ENCODE measurements around the gene KRTAP4-8.

The KRTAP4-8 gene

DNA sequence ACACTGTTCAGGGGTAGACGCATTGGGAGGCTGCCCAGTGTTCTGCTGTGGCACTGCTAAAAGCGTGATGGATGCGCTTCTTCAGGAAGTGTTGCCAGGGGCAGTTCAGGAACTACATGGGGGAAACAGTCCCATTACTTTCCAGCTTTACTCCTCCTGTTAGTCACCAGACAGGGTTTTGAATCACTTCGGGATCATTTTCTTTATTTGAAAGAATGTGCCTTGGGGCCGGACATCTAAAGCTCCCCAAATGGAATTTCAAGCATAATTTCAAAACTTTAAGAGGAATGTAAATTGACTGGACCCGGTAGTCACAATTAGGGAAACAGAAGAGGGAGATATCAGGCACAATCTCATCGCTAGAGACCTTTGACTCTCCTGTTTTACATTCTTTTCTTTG, 49.5 kb downstream of the KRTAP4-8 start:
- Histone ChIP-seq H3K79me2 (ENCODE audit: insufficient read depth, low read length) (no peaks in the 10 kb centered on the region), H3K27me3 (ENCODE audit: insufficient read depth, low read length, poor library complexity, severe bottlenecking) (no peaks in the 10 kb centered on the region), H3F3A (ENCODE audit: low read depth) (0 out of 2 replicates have a peak, but pooled peaks cover 6% of the 10 kb centered on the region), H3K4me2 (ENCODE audit: low read depth, low read length, poor library complexity, severe bottlenecking) (no peak overlapping the region), H3K4me1 (ENCODE audit: insufficient read depth, low read length, poor library complexity, severe bottlenecking) (peaks cover 13% of the 10 kb centered on the region), H3K36me3 (ENCODE audit: insufficient read depth, low read length) (no peaks in the 10 kb centered on the region), H3K4me3 (ENCODE audit: low read length, poor library complexity, severe bottlenecking) (no peak overlapping the region), H3K9ac (ENCODE audit: low read depth, low read length, poor library complexity, severe bottlenecking) (no peak overlapping the region), H3K9me2 (replicated peaks; ENCODE audit: low read depth, low read length) (no peaks in the 10 kb centered on the region), H2AFZ (ENCODE audit: low read length) (no peak overlapping the region), H4K20me1 (ENCODE audit: insufficient read depth, low read length, poor library complexity, severe bottlenecking) (no peaks in the 10 kb centered on the region), H3K9me3 (ENCODE audit: insufficient read depth, low read depth, low read length) (no peaks in the 10 kb centered on the region)
- TF ChIP-seq, protein P1, sequence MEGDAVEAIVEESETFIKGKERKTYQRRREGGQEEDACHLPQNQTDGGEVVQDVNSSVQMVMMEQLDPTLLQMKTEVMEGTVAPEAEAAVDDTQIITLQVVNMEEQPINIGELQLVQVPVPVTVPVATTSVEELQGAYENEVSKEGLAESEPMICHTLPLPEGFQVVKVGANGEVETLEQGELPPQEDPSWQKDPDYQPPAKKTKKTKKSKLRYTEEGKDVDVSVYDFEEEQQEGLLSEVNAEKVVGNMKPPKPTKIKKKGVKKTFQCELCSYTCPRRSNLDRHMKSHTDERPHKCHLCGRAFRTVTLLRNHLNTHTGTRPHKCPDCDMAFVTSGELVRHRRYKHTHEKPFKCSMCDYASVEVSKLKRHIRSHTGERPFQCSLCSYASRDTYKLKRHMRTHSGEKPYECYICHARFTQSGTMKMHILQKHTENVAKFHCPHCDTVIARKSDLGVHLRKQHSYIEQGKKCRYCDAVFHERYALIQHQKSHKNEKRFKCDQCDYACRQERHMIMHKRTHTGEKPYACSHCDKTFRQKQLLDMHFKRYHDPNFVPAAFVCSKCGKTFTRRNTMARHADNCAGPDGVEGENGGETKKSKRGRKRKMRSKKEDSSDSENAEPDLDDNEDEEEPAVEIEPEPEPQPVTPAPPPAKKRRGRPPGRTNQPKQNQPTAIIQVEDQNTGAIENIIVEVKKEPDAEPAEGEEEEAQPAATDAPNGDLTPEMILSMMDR (conservative IDR thresholded peaks at IDR 0.05; ENCODE audit: low read length), result no peak
- TF ChIP-seq EZH2phosphoT487 (IDR thresholded peaks at IDR 0.05; ENCODE audit: borderline replicate concordance), result no peak
